ENCODE results near the gene MPDU1.

DNA sequence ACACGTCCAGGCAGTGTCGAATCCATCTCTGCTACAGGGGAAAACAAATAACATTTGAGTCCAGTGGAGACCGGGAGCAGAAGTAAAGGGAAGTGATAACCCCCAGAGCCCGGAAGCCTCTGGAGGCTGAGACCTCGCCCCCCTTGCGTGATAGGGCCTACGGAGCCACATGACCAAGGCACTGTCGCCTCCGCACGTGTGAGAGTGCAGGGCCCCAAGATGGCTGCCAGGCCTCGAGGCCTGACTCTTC, 11.4 kb upstream of the MPDU1 start:
- TF ChIP-seq CTCF (IDR thresholded peaks at IDR 0.05) = no peak
- TF ChIP-seq POLR2A (IDR thresholded peaks at IDR 0.05) = no peak

Measured in lower leg skin (tissue), 3 donors.